Gastroesophageal sphincter (tissue), 4 donors: Measurements from ENCODE around the gene KMT2B. TPM values are rescaled to one million over a fixed set of nuclear protein-coding genes. Genes with fewer than 3 reads are reported as not detected.

Experiments used
- ATAC-seq: fragments of 150-250 bp; one replicate; pipeline ENCODE4 v1.9.1; 2016; ENCODE audit warnings: mild to moderate bottlenecking, moderate library complexity
- H3K27ac ChIP-seq, 4 donors: fragments of 200-600 bp; sonication (generic) in 3 of 4; 1 replicate in 3 of 4; 2 replicates in 1 of 4; pipeline ENCODE4 v1.5.1; 2016 to 2019
- H3K27me3 ChIP-seq: fragments of 200-600 bp; sonication (generic); one replicate; pipeline ENCODE4 v1.5.1; 2019
- H3K36me3 ChIP-seq, 2 donors: fragments of 200-600 bp; sonication (generic); one replicate each; pipeline ENCODE4 v1.5.1; 2019; ENCODE audit warnings: control low read depth in 1 of 2
- H3K4me1 ChIP-seq, 3 donors: fragments of 200-600 bp; sonication (generic); 1 replicate in 2 of 3; 2 replicates in 1 of 3; pipeline ENCODE4 v1.5.1; 2016 to 2019; ENCODE audit warnings: control low read depth in 2 of 3
- H3K4me3 ChIP-seq, 2 donors: fragments of 200-600 bp; sonication (generic); one replicate each; pipeline ENCODE4 v1.5.1; 2019; ENCODE audit warnings: mild to moderate bottlenecking in 1 of 2, moderate library complexity in 1 of 2
- H3K9me3 ChIP-seq, 3 donors: fragments of 200-600 bp; sonication (generic); one replicate each; pipeline ENCODE4 v1.5.1; 2017 to 2019; ENCODE audit warnings: control low read depth in 2 of 3
- CTCF ChIP-seq, 4 experiments: fragments of 200-600 bp in 2 of 4; fragments of 450-650 bp in 2 of 4; sonication (generic) in 1 of 4; IDR thresholded peaks; one replicate each; pipeline ENCODE4 v1.5.1; 2017 to 2019; ENCODE audit warnings: antibody characterized with exemption in 4 of 4, mild to moderate bottlenecking in 2 of 4, moderate library complexity in 2 of 4
- EP300 ChIP-seq: sonication (generic); formaldehyde crosslinking; IDR thresholded peaks from one replicate; pipeline ENCODE4 v1.6.1; 2017; ENCODE audit warnings: antibody characterized with exemption, mild to moderate bottlenecking
- POLR2A ChIP-seq, 2 donors: fragments of 450-650 bp; IDR thresholded peaks; one replicate each; pipeline ENCODE4 v1.6.1; 2017; ENCODE audit warnings: antibody characterized with exemption in 2 of 2, mild to moderate bottlenecking in 2 of 2, moderate library complexity in 1 of 2
- POLR2AphosphoS5 ChIP-seq: sonication (generic); formaldehyde crosslinking; IDR thresholded peaks from one replicate; pipeline ENCODE4 v1.6.1; 2017; ENCODE audit warnings: antibody characterized with exemption
- WGBS, 2 donors: methylation state at CpG; one replicate each; pipeline ENCODE4 v1.1.5; 2018; ENCODE audit warnings: low coverage in 1 of 2; 5-methylcytosine and 5-hydroxymethylcytosine counted together
- total RNA-seq, 4 donors: library from RNA; depleted of rRNA; stranded (reverse); fragments of >200 nt; gene quantifications; one replicate each; pipeline ENCODE4 v1.1.0, GENCODE V29; 2016

Gene KMT2B
- total RNA-seq, 4 donors from 2014 or later, result 7.7 to 27.0 (median 17.5) TPM

GRCh38 chr19:35718345-35719041 is 690 bp downstream of the KMT2B start:
- WGBS, 2 donors, result 0 to 2% methylated on average over 1 to 7 of the region's 42 CpGs
- Histone ChIP-seq H3K27me3 (no peaks in the 10 kb centered on the region), H3K4me1 (peaks cover 0 to 61% (median 19%) of the 10 kb centered on the region in 3 donors), H3K4me3 (peak overlapping the region; percentile 84 to 94), H3K27ac (peak overlapping the region; percentile 72 to 98 (median 92)), H3K9me3 (no peaks in the 10 kb centered on the region), H3K36me3 (peaks cover 0 to 40% of the 10 kb centered on the region in 2 donors)
- no peak for ATAC-seq
- no peak for TF ChIP-seq CTCF (IDR thresholded peaks at IDR 0.05)
- TF ChIP-seq EP300, result no peak
- TF ChIP-seq POLR2A (IDR thresholded peaks at IDR 0.05), result no peak
- no peak for TF ChIP-seq POLR2AphosphoS5

- peaks cover 0 to 61% (median 19%) of the 10 kb centered on the region in 3 donors for H3K4me1 ChIP-seq
- H3K27me3 ChIP-seq, result no peaks in the 10 kb centered on the region
- H3K27ac ChIP-seq, result peak overlapping the region in 3 of 4 donors; percentile 8 to 94 (median 91)
- 75 to 82% methylated on average over 4 to 13 of the region's 32 CpGs for WGBS, 2 donors
- peak overlapping the region in 1 of 2 donors; percentile 94 for H3K4me3 ChIP-seq
- TF ChIP-seq POLR2AphosphoS5 (no peak), POLR2A (IDR thresholded peaks at IDR 0.05) (no peak), EP300 (no peak)
- H3K36me3 ChIP-seq, result peaks cover 0 to 51% of the 10 kb centered on the region in 2 donors
- H3K9me3 ChIP-seq, result no peaks in the 10 kb centered on the region
- no peak for ATAC-seq
Measured at GRCh38 chr19:35719402-35720162, 1.8 kb downstream of the KMT2B start.

- 89% methylated on average over 1 of the region's 9 CpGs; no CpG with 5 or more reads in 1 of the 2 donors for WGBS, 2 donors
- no peak for ATAC-seq
- no peaks in the 10 kb centered on the region for H3K9me3 ChIP-seq
- H3K27me3 ChIP-seq, result no peaks in the 10 kb centered on the region
- H3K4me1 ChIP-seq, result peaks cover 0 to 59% (median 19%) of the 10 kb centered on the region in 3 donors
- TF ChIP-seq CTCF (IDR thresholded peaks at IDR 0.05) (no peak), EP300 (no peak), POLR2AphosphoS5 (no peak), POLR2A (IDR thresholded peaks at IDR 0.05) (no peak)
- peak overlapping the region in 2 of 4 donors; percentile 8 to 91 for H3K27ac ChIP-seq
- H3K36me3 ChIP-seq, result peaks cover 0 to 57% of the 10 kb centered on the region in 2 donors
- no peak overlapping the region for H3K4me3 ChIP-seq
Measured at GRCh38 chr19:35720163-35720524, 2.3 kb downstream of the KMT2B start.

GRCh38 chr19:35720648-35721047 is 2.8 kb downstream of the KMT2B start:
- no peak overlapping the region for H3K4me3 ChIP-seq
- peaks cover 0 to 54% (median 14%) of the 10 kb centered on the region in 3 donors for H3K4me1 ChIP-seq
- no peak for ATAC-seq
- H3K27ac ChIP-seq, result no peak overlapping the region
- H3K36me3 ChIP-seq, result peaks cover 0 to 62% of the 10 kb centered on the region in 2 donors
- no peaks in the 10 kb centered on the region for H3K27me3 ChIP-seq
- TF ChIP-seq POLR2A (IDR thresholded peaks at IDR 0.05), result no peak
- no peak for TF ChIP-seq EP300
- TF ChIP-seq CTCF (IDR thresholded peaks at IDR 0.05), result no peak
- no peak for TF ChIP-seq POLR2AphosphoS5
- 85% methylated on average over 5 of the region's 17 CpGs; no CpG with 5 or more reads in 1 of the 2 donors for WGBS, 2 donors
- no peaks in the 10 kb centered on the region for H3K9me3 ChIP-seq

- H3K4me1 ChIP-seq, result peaks cover 0 to 47% (median 8%) of the 10 kb centered on the region in 3 donors
- ATAC-seq, result no peak
- H3K27ac ChIP-seq, result no peak overlapping the region
- 87% methylated on average over 8 of the region's 16 CpGs; no CpG with 5 or more reads in 1 of the 2 donors for WGBS, 2 donors
- TF ChIP-seq CTCF (IDR thresholded peaks at IDR 0.05), result no peak
- H3K27me3 ChIP-seq, result no peaks in the 10 kb centered on the region
- H3K36me3 ChIP-seq, result peaks cover 0 to 69% of the 10 kb centered on the region in 2 donors
- H3K4me3 ChIP-seq, result no peak overlapping the region
- no peaks in the 10 kb centered on the region for H3K9me3 ChIP-seq
Measured at GRCh38 chr19:35721374-35721773, 3.6 kb downstream of the KMT2B start.
